H9 (cell line): Measurements from ENCODE around the gene WDR27. TPM values are rescaled to one million over a fixed set of nuclear protein-coding genes. Genes with fewer than 3 reads are reported as not detected.

Experiments
- DNase-seq: peaks from one replicate; pipeline ENCODE4 v3.0.0-alpha.2; 2017
- H2AFZ ChIP-seq: one replicate; pipeline ENCODE4 v1.6.1; 2013; ENCODE audit warnings: mild to moderate bottlenecking, low read length, control low read depth, moderate library complexity
- H2AK5ac ChIP-seq: 2 replicates; pipeline ENCODE4 v1.6.1; 2013; ENCODE audit warnings: low read length, control low read depth, mixed read lengths; ENCODE audit not compliant: insufficient read length
- H2BK120ac ChIP-seq: one replicate; pipeline ENCODE4 v1.6.1; 2013; ENCODE audit warnings: low read depth, mild to moderate bottlenecking, low read length, control low read depth, inconsistent platforms; ENCODE audit not compliant: poor library complexity, severe bottlenecking
- H2BK12ac ChIP-seq: 2 replicates; pipeline ENCODE4 v1.6.1; 2013; ENCODE audit warnings: low read length, control low read depth, mixed read lengths, low read depth; ENCODE audit not compliant: insufficient read length
- H2BK15ac ChIP-seq: 2 replicates; pipeline ENCODE4 v1.6.1; 2013; ENCODE audit warnings: low read depth, low read length, control low read depth
- H2BK20ac ChIP-seq: one replicate; pipeline ENCODE4 v1.6.1; 2013; ENCODE audit warnings: low read depth, mild to moderate bottlenecking, low read length, control low read depth, inconsistent platforms; ENCODE audit not compliant: poor library complexity, severe bottlenecking
- H2BK5ac ChIP-seq: 2 replicates; pipeline ENCODE4 v1.6.1; 2013; ENCODE audit warnings: low read length, control low read depth, mixed read lengths; ENCODE audit not compliant: insufficient read length
- H3K14ac ChIP-seq: 2 replicates; pipeline ENCODE4 v1.6.1; 2013; ENCODE audit warnings: low read length, control low read depth; ENCODE audit not compliant: insufficient read depth
- H3K18ac ChIP-seq: 2 replicates; pipeline ENCODE4 v1.6.1; 2013; ENCODE audit warnings: low read depth, mild to moderate bottlenecking, mixed read lengths, low read length, control low read depth; ENCODE audit not compliant: insufficient read length
- H3K23ac ChIP-seq: 2 replicates; pipeline ENCODE4 v1.6.1; 2013; ENCODE audit warnings: low read length, control low read depth, mixed read lengths, low read depth; ENCODE audit not compliant: insufficient read length
- H3K23me2 ChIP-seq: 2 replicates; pipeline ENCODE4 v1.6.1; 2013; ENCODE audit warnings: low read depth, mild to moderate bottlenecking, mixed read lengths, low read length, control low read depth; ENCODE audit not compliant: insufficient read length, poor library complexity, severe bottlenecking
- H3K27ac ChIP-seq: 2 replicates; pipeline ENCODE4 v1.5.1; 2013; ENCODE audit warnings: low read length, control low read depth, mixed read lengths, low read depth; ENCODE audit not compliant: insufficient read length
- H3K27me3 ChIP-seq: 2 replicates; pipeline ENCODE4 v1.6.1; 2013; ENCODE audit warnings: low read length, control low read depth, inconsistent platforms; ENCODE audit not compliant: insufficient read depth
- H3K4ac ChIP-seq: 2 replicates; pipeline ENCODE4 v1.6.1; 2013; ENCODE audit warnings: low read depth, mild to moderate bottlenecking, control low read depth, inconsistent platforms, low read length, moderate library complexity
- H3K4me1 ChIP-seq: 2 replicates; pipeline ENCODE4 v1.6.1; 2013; ENCODE audit warnings: low read length, control low read depth, inconsistent platforms; ENCODE audit not compliant: insufficient read depth
- H3K4me2 ChIP-seq: 2 replicates; pipeline ENCODE4 v1.6.1; 2013; ENCODE audit warnings: low read length, control low read depth, mixed read lengths; ENCODE audit not compliant: insufficient read length, insufficient read depth
- H3K56ac ChIP-seq: 2 replicates; pipeline ENCODE4 v1.6.1; 2013; ENCODE audit warnings: low read depth, mild to moderate bottlenecking, mixed read lengths, low read length, control low read depth; ENCODE audit not compliant: insufficient read length
- H3K79me1 ChIP-seq: 2 replicates; pipeline ENCODE4 v1.6.1; 2013; ENCODE audit warnings: low read depth, mild to moderate bottlenecking, moderate library complexity, low read length, control low read depth, inconsistent platforms; ENCODE audit not compliant: insufficient read depth, poor library complexity, severe bottlenecking
- H3K79me2 ChIP-seq: 2 replicates; pipeline ENCODE4 v1.6.1; 2013; ENCODE audit warnings: low read length, control low read depth, inconsistent platforms; ENCODE audit not compliant: insufficient read depth
- H3K9ac ChIP-seq: 2 replicates; pipeline ENCODE4 v1.6.1; 2013; ENCODE audit warnings: low read length, control low read depth, mixed read lengths; ENCODE audit not compliant: insufficient read length; ENCODE audit errors: extremely low read depth
- H3K9me3 ChIP-seq: one replicate; pipeline ENCODE4 v1.6.1; 2013; ENCODE audit warnings: low read depth, low read length, inconsistent platforms; ENCODE audit not compliant: control insufficient read depth
- H3T11ph ChIP-seq: one replicate; pipeline ENCODE4 v1.6.1; 2013; ENCODE audit warnings: mild to moderate bottlenecking, low read length, control low read depth, inconsistent platforms
- H4K20me1 ChIP-seq: one replicate; pipeline ENCODE4 v1.6.1; 2013; ENCODE audit not compliant: control insufficient read depth, insufficient read length, insufficient read depth
- H4K5ac ChIP-seq: 2 replicates; pipeline ENCODE4 v1.6.1; 2013; ENCODE audit warnings: low read depth, mild to moderate bottlenecking, mixed read lengths, low read length, control low read depth; ENCODE audit not compliant: insufficient read length
- H4K8ac ChIP-seq: replicated peaks from 2 replicates; pipeline ENCODE4 v1.6.1; 2013; ENCODE audit warnings: low read length, control low read depth, mixed read lengths, low read depth; ENCODE audit not compliant: insufficient read length
- H4K91ac ChIP-seq: 2 replicates; pipeline ENCODE4 v1.6.1; 2013; ENCODE audit warnings: low read depth, mild to moderate bottlenecking, moderate library complexity, mixed read lengths, low read length, control low read depth; ENCODE audit not compliant: insufficient read length
- H3K27ac Mint-ChIP-seq, 3 experiments: 2 replicates in 2 of 3; 3 replicates in 1 of 3; pipeline ENCODE4 v1.8.0; 2020 to 2021; ENCODE audit warnings: mixed read lengths in 3 of 3, mild to moderate bottlenecking in 1 of 3, moderate library complexity in 1 of 3
- H3K27me3 Mint-ChIP-seq: 2 replicates; pipeline ENCODE4 v1.8.0; 2021; ENCODE audit warnings: low read depth, mild to moderate bottlenecking, moderate library complexity, mixed read lengths
- H3K36me3 Mint-ChIP-seq, 3 experiments: 2 replicates in 2 of 3; 3 replicates in 1 of 3; pipeline ENCODE4 v1.8.0; 2020 to 2021; ENCODE audit warnings: low read depth in 3 of 3, mixed read lengths in 3 of 3; ENCODE audit not compliant: insufficient read depth in 1 of 3
- H3K4me1 Mint-ChIP-seq, 2 experiments: 2 replicates each; pipeline ENCODE4 v1.8.0; 2020; ENCODE audit warnings: mixed read lengths in 2 of 2
- H3K4me3 Mint-ChIP-seq, 2 experiments: 2 replicates in 1 of 2; 3 replicates in 1 of 2; pipeline ENCODE4 v1.8.0; 2020 to 2021; ENCODE audit warnings: mild to moderate bottlenecking in 2 of 2, mixed read lengths in 2 of 2, moderate library complexity in 1 of 2
- H3K9me3 Mint-ChIP-seq, 2 experiments: 2 replicates in 1 of 2; 3 replicates in 1 of 2; pipeline ENCODE4 v1.8.0; 2020; ENCODE audit warnings: mild to moderate bottlenecking in 2 of 2, mixed read lengths in 2 of 2, moderate library complexity in 1 of 2
- WGBS: extraction: QIAGEN DNeasy Blood & Tissue Kit; methylation state at CpG from one replicate; pipeline ENCODE4 v1.1.7; 2013; ENCODE audit warnings: missing lambda C conversion rate, low lambda C conversion rate, mixed read lengths; ENCODE audit not compliant: insufficient read length; ENCODE audit errors: extremely low coverage; 5-methylcytosine and 5-hydroxymethylcytosine counted together
- total RNA-seq: library from RNA; stranded (reverse); gene quantifications from 2 replicates; pipeline ENCODE4 v1.2.1, GENCODE V29; 2021
- TF ChIP-seq, protein P1 (sequence below): fragments of 200-600 bp; sonication (generic); conservative IDR thresholded peaks from 3 replicates; pipeline ENCODE4 v1.8.0; 2021; ENCODE audit warnings: antibody characterized with exemption, mild to moderate bottlenecking

Gene WDR27
- total RNA-seq, 1 experiment from 2014 or later = 48.7 TPM

DNA sequence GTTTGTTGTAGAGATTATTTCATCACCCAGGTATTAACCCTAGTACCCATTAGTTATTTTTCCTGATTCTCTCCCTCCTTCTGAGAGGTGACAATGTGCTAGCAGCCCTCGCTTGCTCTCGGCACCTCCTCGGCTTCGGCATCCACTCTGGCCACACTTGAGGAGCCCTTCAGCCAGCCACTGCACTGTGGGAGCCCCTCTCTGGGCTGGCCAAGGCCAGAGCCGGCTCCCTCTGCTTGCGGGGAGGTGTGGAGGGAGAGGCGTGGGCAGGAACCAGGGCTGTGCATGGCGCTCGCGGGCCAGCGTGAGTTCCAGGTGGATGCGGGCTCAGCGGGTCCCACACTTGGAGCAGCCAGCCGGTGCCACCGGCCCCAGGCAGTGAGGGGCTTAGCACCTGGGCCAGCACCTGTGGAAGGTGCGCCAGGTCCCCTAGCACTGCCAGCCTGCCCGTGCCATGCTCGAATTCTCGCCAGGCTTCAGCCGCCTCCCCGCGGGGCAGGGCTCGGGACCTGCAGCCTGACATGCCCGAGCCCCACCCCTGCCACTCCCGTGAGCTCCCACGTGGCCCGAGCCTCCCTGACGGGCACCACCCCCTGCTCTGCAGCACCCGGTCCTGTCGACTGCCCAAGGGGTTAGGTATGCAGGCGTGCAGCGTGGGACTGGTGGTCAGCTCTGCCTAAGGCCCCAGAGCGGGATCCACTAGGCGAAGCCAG, 221.9 kb downstream of the WDR27 start:
- DNase-seq = no peak
- Histone ChIP-seq H3T11ph (no peak overlapping the region), H2AFZ (no peak overlapping the region), H2BK12ac (no peak overlapping the region), H4K8ac (no peak overlapping the region), H2AK5ac (no peak overlapping the region), H3K23me2 (no peaks in the 10 kb centered on the region), H3K4me1 (no peaks in the 10 kb centered on the region), H3K18ac (no peak overlapping the region), H3K9me3 (peaks cover 6% of the 10 kb centered on the region), H3K9ac (no peak overlapping the region), H3K27ac (no peak overlapping the region), H3K4me2 (no peak overlapping the region), H4K20me1 (no peaks in the 10 kb centered on the region), H3K27me3 (no peaks in the 10 kb centered on the region), H3K79me2 (no peaks in the 10 kb centered on the region), H3K79me1 (no peaks in the 10 kb centered on the region), H2BK5ac (no peak overlapping the region), H3K56ac (no peak overlapping the region), H2BK120ac (no peak overlapping the region), H4K5ac (no peak overlapping the region), H3K23ac (no peak overlapping the region), H3K4ac (no peak overlapping the region), H2BK15ac (no peak overlapping the region), H2BK20ac (no peak overlapping the region), H4K91ac (no peak overlapping the region), H3K14ac (no peak overlapping the region)
- TF ChIP-seq, protein P1, sequence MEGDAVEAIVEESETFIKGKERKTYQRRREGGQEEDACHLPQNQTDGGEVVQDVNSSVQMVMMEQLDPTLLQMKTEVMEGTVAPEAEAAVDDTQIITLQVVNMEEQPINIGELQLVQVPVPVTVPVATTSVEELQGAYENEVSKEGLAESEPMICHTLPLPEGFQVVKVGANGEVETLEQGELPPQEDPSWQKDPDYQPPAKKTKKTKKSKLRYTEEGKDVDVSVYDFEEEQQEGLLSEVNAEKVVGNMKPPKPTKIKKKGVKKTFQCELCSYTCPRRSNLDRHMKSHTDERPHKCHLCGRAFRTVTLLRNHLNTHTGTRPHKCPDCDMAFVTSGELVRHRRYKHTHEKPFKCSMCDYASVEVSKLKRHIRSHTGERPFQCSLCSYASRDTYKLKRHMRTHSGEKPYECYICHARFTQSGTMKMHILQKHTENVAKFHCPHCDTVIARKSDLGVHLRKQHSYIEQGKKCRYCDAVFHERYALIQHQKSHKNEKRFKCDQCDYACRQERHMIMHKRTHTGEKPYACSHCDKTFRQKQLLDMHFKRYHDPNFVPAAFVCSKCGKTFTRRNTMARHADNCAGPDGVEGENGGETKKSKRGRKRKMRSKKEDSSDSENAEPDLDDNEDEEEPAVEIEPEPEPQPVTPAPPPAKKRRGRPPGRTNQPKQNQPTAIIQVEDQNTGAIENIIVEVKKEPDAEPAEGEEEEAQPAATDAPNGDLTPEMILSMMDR = no peak
- peaks cover 31 to 61% (median 60%) of the 10 kb centered on the region in 3 experiments for H3K36me3 Mint-ChIP-seq
- no CpG with 5 or more reads among the region's 34 CpGs for WGBS
- H3K4me3 Mint-ChIP-seq = no peak overlapping the region
- H3K9me3 Mint-ChIP-seq = peaks cover 61 to 77% of the 10 kb centered on the region in 2 experiments
- no peaks in the 10 kb centered on the region for H3K4me1 Mint-ChIP-seq
- H3K27ac Mint-ChIP-seq = no peak overlapping the region
- no peaks in the 10 kb centered on the region for H3K27me3 Mint-ChIP-seq
